Endothelial cell of umbilical vein (primary cell): ENCODE results near the gene MYT1. TPM values are rescaled to one million over a fixed set of nuclear protein-coding genes. Genes with fewer than 3 reads are reported as not detected.

ENCODE experiments used
- BruUV-seq: library from RNA; stranded (reverse); fragments of 400-500 nt; replicated peaks from 2 replicates; lab custom pipeline; 2021; lab: Mats Ljungman, UMichigan
- CTCF ChIA-PET: fragments of 300-600, 350-600 bp; sonication (Branson Sonifier 250); formaldehyde crosslinking; loops from one replicate; lab custom pipeline; 2021; ENCODE audit warnings: antibody characterized with exemption, inconsistent platforms; lab: Charles Lee
- POLR2A ChIA-PET: fragments of 300-600, 350-600 bp; sonication (Branson Sonifier 250); formaldehyde crosslinking; loops from one replicate; lab custom pipeline; 2021; ENCODE audit warnings: antibody characterized with exemption, inconsistent platforms; lab: Charles Lee
- DNase-seq: peaks from one replicate; pipeline ENCODE4 v3.0.0-alpha.2; 2011; ENCODE audit warnings: low read depth, low spot score
- FAIRE-seq: peaks from 2 replicates; lab custom pipeline; 2011; peaks lifted over from hg19 to GRCh38; lab: Jason Lieb, UNC
- H2AFZ ChIP-seq: 2 replicates; pipeline ENCODE4 v1.6.0; 2012; ENCODE audit warnings: low read depth, low read length, control low read depth, inconsistent platforms
- H3K27ac ChIP-seq: 2 replicates; pipeline ENCODE4 v1.5.1; 2011; ENCODE audit warnings: low read depth, mild to moderate bottlenecking, control low read depth, low read length, moderate library complexity; ENCODE audit not compliant: insufficient read depth
- H3K27me3 ChIP-seq, 2 experiments: 2 replicates each; pipeline versions ENCODE4 v1.6.0 to v1.6.1; 2011; ENCODE audit warnings: low read length in 2 of 2, mixed read lengths in 1 of 2; ENCODE audit not compliant: control insufficient read depth in 2 of 2, insufficient read depth in 2 of 2
- H3K36me3 ChIP-seq, 2 experiments: 2 replicates in 1 of 2; 3 replicates in 1 of 2; pipeline ENCODE4 v1.5.1; 2011; ENCODE audit warnings: low read length in 2 of 2, mild to moderate bottlenecking in 1 of 2, moderate library complexity in 1 of 2; ENCODE audit not compliant: control insufficient read depth in 2 of 2, insufficient read depth in 2 of 2; ENCODE audit errors: extremely low read depth in 1 of 2
- H3K4me1 ChIP-seq: 3 replicates; pipeline ENCODE4 v1.5.1; 2011; ENCODE audit warnings: mild to moderate bottlenecking, low read length; ENCODE audit not compliant: control insufficient read depth, insufficient read depth; ENCODE audit errors: extremely low read depth
- H3K4me2 ChIP-seq: 2 replicates; pipeline ENCODE4 v1.6.1; 2011; ENCODE audit warnings: low read length, control low read depth, mixed read lengths; ENCODE audit not compliant: insufficient read depth
- H3K4me3 ChIP-seq, 3 experiments: fragments of 200-600 bp in 1 of 3; sonication (generic), shearing (Covaris generic) in 1 of 3; replicated peaks in 1 of 3; 2 replicates each; pipeline ENCODE4 v1.5.1; 2011 to 2016; ENCODE audit warnings: control low read depth in 3 of 3, low read length in 3 of 3, mild to moderate bottlenecking in 2 of 3, inconsistent platforms in 1 of 3, low read depth in 1 of 3, moderate library complexity in 1 of 3; ENCODE audit not compliant: insufficient read depth in 1 of 3
- H3K79me2 ChIP-seq: 2 replicates; pipeline ENCODE4 v1.6.0; 2012; ENCODE audit warnings: low read length, inconsistent platforms; ENCODE audit not compliant: control insufficient read depth, insufficient read depth
- H3K9ac ChIP-seq: replicated peaks from 2 replicates; pipeline ENCODE3; 2011; ENCODE audit warnings: low read length, control low read depth; ENCODE audit not compliant: insufficient read depth; ENCODE audit errors: extremely low read depth
- H3K9me1 ChIP-seq: replicated peaks from 3 replicates; pipeline ENCODE4 v1.6.0; 2011; ENCODE audit warnings: mild to moderate bottlenecking, low read length; ENCODE audit not compliant: control insufficient read depth, insufficient read depth; ENCODE audit errors: extremely low read depth
- H3K9me3 ChIP-seq: replicated peaks from 2 replicates; pipeline ENCODE4 v1.5.1; 2012; ENCODE audit warnings: low read length, inconsistent platforms; ENCODE audit not compliant: control insufficient read depth, insufficient read depth
- H4K20me1 ChIP-seq: replicated peaks from 2 replicates; pipeline ENCODE3; 2011; ENCODE audit warnings: mild to moderate bottlenecking, low read length; ENCODE audit not compliant: control insufficient read depth, insufficient read depth; ENCODE audit errors: extremely low read depth
- EZH2 ChIP-seq: IDR thresholded peaks from 2 replicates; pipeline ENCODE4 v1.6.1; 2012; ENCODE audit warnings: borderline replicate concordance, low read depth, mild to moderate bottlenecking, moderate library complexity, low read length, inconsistent platforms; ENCODE audit not compliant: severe bottlenecking
- FOS ChIP-seq: IDR thresholded peaks from 2 replicates; pipeline ENCODE4 v1.6.1; 2011; ENCODE audit warnings: mild to moderate bottlenecking, low read length, moderate library complexity, borderline replicate concordance; ENCODE audit not compliant: insufficient read depth
- GATA2 ChIP-seq: IDR thresholded peaks from 2 replicates; pipeline ENCODE4 v1.7.0; 2011; ENCODE audit warnings: low read depth, mild to moderate bottlenecking, moderate library complexity, mixed read lengths, low read length; ENCODE audit not compliant: insufficient read length, insufficient read depth
- JUN ChIP-seq: IDR thresholded peaks from 2 replicates; pipeline ENCODE4 v1.6.1; 2011; ENCODE audit warnings: borderline replicate concordance, low read depth; ENCODE audit not compliant: insufficient read length, insufficient read depth
- MYC ChIP-seq: IDR thresholded peaks from one replicate; pipeline ENCODE4 v1.6.1; 2011; ENCODE audit warnings: mild to moderate bottlenecking, low read depth, low read length
- POLR2A ChIP-seq: IDR thresholded peaks from 2 replicates; pipeline ENCODE4 v1.6.1; 2012; ENCODE audit warnings: low read depth, mild to moderate bottlenecking, control low read depth, low read length
- POLR2AphosphoS5 ChIP-seq: IDR thresholded peaks from 2 replicates; pipeline ENCODE4 v1.6.1; 2012; ENCODE audit warnings: low read depth, mild to moderate bottlenecking, control low read depth, low read length, moderate library complexity; ENCODE audit not compliant: insufficient read depth
- dilution Hi-C: fragments of 300-500 bp; cut with MboI; formaldehyde crosslinking; loops from one replicate; pipeline ENCODE4 v1.15.0; 2019; ENCODE audit warnings: low sequenced_read_pairs; ENCODE audit not compliant: extremely low pct_ligation_motif_present
- intact Hi-C: fragments of 100-400 bp; cut with micrococcal nuclease; formaldehyde crosslinking; loops from one replicate; pipeline ENCODE4 v1.10.0; 2022
- polyA plus RNA-seq, 4 experiments: library from polyadenylated mRNA; depleted of rRNA in 3 of 4; stranded (reverse) in 3 of 4; unstranded in 1 of 4; fragments of >200 nt; gene quantifications; 2 replicates each; pipeline versions ENCODE4 v1.2.1 to v1.2.3, GENCODE V29; 2011 to 2012; ENCODE audit warnings: missing spikeins in 1 of 4
- total RNA-seq: library from RNA; stranded (reverse); gene quantifications from 2 replicates; pipeline ENCODE4 v1.2.3, GENCODE V29; 2021
- TF ChIP-seq, protein P1 (sequence below), 2 donors: IDR thresholded peaks; 1 replicate in 1 of 2; 2 replicates in 1 of 2; pipeline ENCODE4 v1.5.1; 2011; ENCODE audit warnings: low read length in 2 of 2, mild to moderate bottlenecking in 2 of 2, moderate library complexity in 2 of 2, control low read depth in 1 of 2, inconsistent platforms in 1 of 2, low read depth in 1 of 2; ENCODE audit not compliant: insufficient read depth in 1 of 2; ENCODE audit errors: extremely low read depth in 1 of 2
- TF ChIP-seq, protein P2 (sequence below): IDR thresholded peaks from 2 replicates; pipeline ENCODE4 v1.6.1; 2011; ENCODE audit not compliant: insufficient read depth, insufficient read length

The MYT1 gene
- total and polyA plus RNA-seq, 2 donors (not counting 3 experiments of a cell fraction or from before 2014, with no cell fraction given) = not detected

DNA sequence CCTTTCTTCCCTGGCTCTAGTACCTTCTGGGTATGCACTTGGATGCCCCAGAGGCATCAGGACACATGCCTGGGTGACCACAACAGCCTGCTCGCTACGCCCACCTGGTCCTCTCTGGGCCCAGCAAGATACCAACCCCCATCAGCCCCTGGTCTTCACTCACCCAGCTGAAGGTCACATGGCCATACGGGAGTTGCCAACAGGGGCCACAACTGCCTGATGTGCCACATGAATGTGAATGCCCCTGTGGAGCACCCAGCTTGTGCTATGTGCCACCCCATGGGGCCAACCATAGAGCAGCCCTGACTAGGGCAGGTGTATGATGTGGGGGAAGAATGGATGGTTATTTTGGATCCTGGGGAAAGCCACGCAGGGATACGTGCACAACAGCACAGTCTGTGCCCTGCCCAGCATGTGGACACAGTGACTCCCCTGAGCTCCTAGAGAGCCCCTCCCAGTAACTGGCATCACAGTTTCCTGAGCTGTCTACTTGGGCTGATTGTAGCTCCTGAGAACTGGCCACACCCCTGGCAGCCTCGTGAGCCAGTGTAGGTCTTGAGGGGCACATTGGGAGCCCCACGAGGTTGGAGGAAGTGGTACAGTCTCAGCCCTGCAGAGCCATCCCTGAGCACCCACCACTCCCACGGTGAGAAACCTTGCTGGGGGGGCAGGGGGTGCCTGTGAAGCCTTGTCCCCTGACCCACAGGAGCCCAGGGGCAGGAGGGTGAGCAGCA, 80.8 kb downstream of the MYT1 start:
- TF ChIP-seq JUN (no peak), POLR2A (no peak)
- no peak overlapping the region for H3K9ac ChIP-seq
- dilution Hi-C loops (no loop called here), intact Hi-C loops (no loop called here)
- no peaks in the 10 kb centered on the region for H3K4me1 ChIP-seq
- DNase-seq = no peak
- POLR2A ChIA-PET = no interaction called here
- no peak overlapping the region for H3K27ac ChIP-seq
- no peak overlapping the region for H3K4me2 ChIP-seq
- H4K20me1 ChIP-seq = no peaks in the 10 kb centered on the region
- H3K4me3 ChIP-seq = no peak overlapping the region
- H3K79me2 ChIP-seq = no peaks in the 10 kb centered on the region
- H3K27me3 ChIP-seq = peaks cover 0 to 7% of the 10 kb centered on the region in 2 experiments
- no TSS peak for BruUV-seq
- no peaks in the 10 kb centered on the region for H3K9me3 ChIP-seq
- no peak overlapping the region for H2AFZ ChIP-seq
- no peak for FAIRE-seq
- CTCF ChIA-PET = no interaction called here
- H3K36me3 ChIP-seq = no peaks in the 10 kb centered on the region
- H3K9me1 ChIP-seq = no peaks in the 10 kb centered on the region

DNA sequence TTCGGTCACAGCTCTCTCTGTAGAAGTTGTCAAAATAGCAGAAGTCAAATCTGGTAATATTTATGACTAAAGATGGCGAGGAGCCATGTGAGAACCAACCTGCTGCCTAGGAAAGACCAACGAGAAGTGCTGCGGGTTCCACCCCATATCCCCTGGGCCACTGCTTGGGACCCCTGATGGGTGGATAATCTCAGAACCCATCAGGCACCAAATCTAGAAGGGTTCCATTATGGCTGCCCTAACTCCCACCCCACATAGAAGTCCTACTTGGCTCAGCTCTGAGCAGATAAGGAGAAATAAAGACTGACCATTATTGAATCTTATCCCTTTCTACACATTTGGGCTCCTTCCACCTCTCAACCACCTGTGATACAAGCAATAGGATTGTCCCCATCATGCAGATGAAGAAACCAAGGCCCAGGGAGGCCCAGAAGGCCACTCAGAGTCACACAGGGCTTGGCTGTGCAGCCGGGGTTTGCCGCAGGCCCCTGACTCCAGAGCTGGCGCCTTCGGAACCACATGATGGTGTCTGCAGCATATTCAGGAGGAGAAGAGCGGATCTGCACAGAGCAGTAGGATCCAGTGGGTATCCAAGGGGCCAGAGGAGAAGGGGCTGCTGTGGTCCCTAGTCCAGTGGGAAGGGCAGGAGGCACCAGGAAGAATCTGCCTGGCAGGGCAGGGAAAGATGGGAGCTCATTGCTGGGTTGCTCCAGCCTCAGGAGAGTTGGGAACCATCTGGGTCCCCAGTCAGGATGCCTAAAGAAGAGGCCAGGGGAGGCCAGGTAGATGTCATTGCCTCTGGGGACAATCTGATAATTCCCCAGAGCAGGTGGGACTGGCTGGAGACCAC, 81.7 kb downstream of the MYT1 start:
- Histone ChIP-seq H3K36me3 (no peaks in the 10 kb centered on the region), H2AFZ (no peak overlapping the region), H3K9ac (no peak overlapping the region), H3K4me2 (no peak overlapping the region), H3K79me2 (no peaks in the 10 kb centered on the region), H3K9me1 (no peaks in the 10 kb centered on the region), H3K27me3 (peaks cover 4 to 15% of the 10 kb centered on the region in 2 experiments), H3K9me3 (no peaks in the 10 kb centered on the region), H3K4me3 (no peak overlapping the region), H3K4me1 (no peaks in the 10 kb centered on the region), H3K27ac (no peak overlapping the region), H4K20me1 (no peaks in the 10 kb centered on the region)
- intact Hi-C loops = no loop called here
- ChIA-PET CTCF (interaction anchor here (1.5 kb wide), 1 partner anchor 10 kb away, joined by 6 read pairs; the partner anchor contains the start of gene PCMTD2), POLR2A (no interaction called here)
- DNase-seq (no peak), FAIRE-seq (no peak)
- BruUV-seq = no TSS peak
- dilution Hi-C loops = no loop called here
- TF ChIP-seq FOS (no peak), POLR2AphosphoS5 (no peak), POLR2A (no peak), JUN (no peak), EZH2 (no peak), MYC (no peak), GATA2 (no peak)
- TF ChIP-seq, protein P1, sequence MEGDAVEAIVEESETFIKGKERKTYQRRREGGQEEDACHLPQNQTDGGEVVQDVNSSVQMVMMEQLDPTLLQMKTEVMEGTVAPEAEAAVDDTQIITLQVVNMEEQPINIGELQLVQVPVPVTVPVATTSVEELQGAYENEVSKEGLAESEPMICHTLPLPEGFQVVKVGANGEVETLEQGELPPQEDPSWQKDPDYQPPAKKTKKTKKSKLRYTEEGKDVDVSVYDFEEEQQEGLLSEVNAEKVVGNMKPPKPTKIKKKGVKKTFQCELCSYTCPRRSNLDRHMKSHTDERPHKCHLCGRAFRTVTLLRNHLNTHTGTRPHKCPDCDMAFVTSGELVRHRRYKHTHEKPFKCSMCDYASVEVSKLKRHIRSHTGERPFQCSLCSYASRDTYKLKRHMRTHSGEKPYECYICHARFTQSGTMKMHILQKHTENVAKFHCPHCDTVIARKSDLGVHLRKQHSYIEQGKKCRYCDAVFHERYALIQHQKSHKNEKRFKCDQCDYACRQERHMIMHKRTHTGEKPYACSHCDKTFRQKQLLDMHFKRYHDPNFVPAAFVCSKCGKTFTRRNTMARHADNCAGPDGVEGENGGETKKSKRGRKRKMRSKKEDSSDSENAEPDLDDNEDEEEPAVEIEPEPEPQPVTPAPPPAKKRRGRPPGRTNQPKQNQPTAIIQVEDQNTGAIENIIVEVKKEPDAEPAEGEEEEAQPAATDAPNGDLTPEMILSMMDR (IDR thresholded peaks at IDR 0.05; ENCODE audit: extremely low read depth in 1 of 2, insufficient read depth in 1 of 2, low read depth in 1 of 2, low read length in 2 of 2) = no peak
- TF ChIP-seq, protein P2, sequence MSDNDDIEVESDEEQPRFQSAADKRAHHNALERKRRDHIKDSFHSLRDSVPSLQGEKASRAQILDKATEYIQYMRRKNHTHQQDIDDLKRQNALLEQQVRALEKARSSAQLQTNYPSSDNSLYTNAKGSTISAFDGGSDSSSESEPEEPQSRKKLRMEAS = no peak
